Measurements from ENCODE around the gene UBFD1. TPM values are rescaled to one million over a fixed set of nuclear protein-coding genes. Genes with fewer than 3 reads are reported as not detected.

UBFD1 gene
- polyA plus RNA-seq, 2 of the 4 experiments (the other 2 are of a cell fraction): 60.0 to 78.0 TPM

DNA sequence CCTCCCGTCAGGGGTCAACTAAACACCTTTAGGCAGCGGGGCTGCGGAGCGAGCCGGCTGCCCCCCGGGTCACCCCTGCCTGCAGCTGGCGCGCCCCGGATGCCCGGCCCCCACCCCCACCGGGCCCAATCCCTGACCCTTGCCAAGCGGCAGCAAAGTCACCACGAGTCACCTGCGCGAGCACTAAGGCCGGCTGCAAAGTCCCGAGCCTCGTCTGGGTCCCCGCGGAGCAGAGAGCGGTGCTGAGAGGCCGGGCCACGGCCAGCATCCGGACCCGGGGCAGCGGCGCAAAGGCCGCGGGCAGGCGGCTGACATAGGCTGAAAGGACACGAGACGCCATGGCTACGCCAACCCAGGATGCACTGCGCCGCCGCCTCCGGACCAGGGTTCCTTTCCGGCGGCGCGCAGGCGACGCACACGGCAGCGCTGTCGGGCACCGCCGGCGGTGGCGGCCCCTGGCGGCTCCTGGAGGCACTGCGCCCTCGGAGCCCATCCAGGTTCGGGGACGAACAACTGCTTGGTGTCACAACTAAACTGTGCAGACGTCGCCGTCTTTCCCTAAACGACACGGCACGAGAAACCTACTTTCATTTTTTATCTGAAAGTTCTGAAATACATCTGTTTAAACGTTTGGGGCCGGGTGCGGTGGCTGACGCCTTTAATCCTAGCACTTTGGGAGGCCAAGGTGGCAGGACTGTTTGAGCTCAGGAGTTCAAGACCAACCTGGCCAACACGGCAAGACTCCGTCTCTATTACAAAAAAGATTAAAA, 38.6 kb downstream of the UBFD1 start, which contains the start of gene NDUFAB1 (continued):
- TF ChIP-seq, protein P1, sequence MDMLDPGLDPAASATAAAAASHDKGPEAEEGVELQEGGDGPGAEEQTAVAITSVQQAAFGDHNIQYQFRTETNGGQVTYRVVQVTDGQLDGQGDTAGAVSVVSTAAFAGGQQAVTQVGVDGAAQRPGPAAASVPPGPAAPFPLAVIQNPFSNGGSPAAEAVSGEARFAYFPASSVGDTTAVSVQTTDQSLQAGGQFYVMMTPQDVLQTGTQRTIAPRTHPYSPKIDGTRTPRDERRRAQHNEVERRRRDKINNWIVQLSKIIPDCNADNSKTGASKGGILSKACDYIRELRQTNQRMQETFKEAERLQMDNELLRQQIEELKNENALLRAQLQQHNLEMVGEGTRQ (IDR thresholded peaks at IDR 0.05): no peak
- TF ChIP-seq GATA3 (IDR thresholded peaks at IDR 0.05; ENCODE audit: borderline replicate concordance) (0 out of 2 replicates have a peak, but pooled peaks have one; percentile 29), RCOR1 (IDR thresholded peaks at IDR 0.05; ENCODE audit: low read depth, low read length) (no peak), RAD21 (conservative IDR thresholded peaks at IDR 0.05 in 1 of 2, IDR thresholded peaks at IDR 0.05 in 1 of 2) (peak in 1 of 2 experiments; percentile 24; a peak in 1 of 5 replicates), CEBPB (IDR thresholded peaks at IDR 0.05) (no peak), POLR2A (IDR thresholded peaks at IDR 0.05; ENCODE audit: low read length) (peak; percentile 69), BHLHE40 (IDR thresholded peaks at IDR 0.05; ENCODE audit: low read depth, low read length) (no peak), JUN (IDR thresholded peaks at IDR 0.05) (peak; percentile 73 to 85; a peak in 4 of 5 replicates), HDAC2 (IDR thresholded peaks at IDR 0.05) (peak; percentile 66; the same call in 1 of the 2 replicates), FOXS1 (CRISPR knock-in tag; IDR thresholded peaks at IDR 0.05) (no peak), MYC (IDR thresholded peaks at IDR 0.05; ENCODE audit: borderline replicate concordance, low read length) (peak; percentile 84), KDM1A (IDR thresholded peaks at IDR 0.05; ENCODE audit: low read depth) (no peak), MAFK (IDR thresholded peaks at IDR 0.05; ENCODE audit: partially characterized antibody) (no peak), CHD4 (IDR thresholded peaks at IDR 0.05; ENCODE audit: borderline replicate concordance) (peak; percentile 29; the same call in 1 of the 2 replicates)
- TF ChIP-seq, protein P2, sequence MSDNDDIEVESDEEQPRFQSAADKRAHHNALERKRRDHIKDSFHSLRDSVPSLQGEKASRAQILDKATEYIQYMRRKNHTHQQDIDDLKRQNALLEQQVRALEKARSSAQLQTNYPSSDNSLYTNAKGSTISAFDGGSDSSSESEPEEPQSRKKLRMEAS (IDR thresholded peaks at IDR 0.05): peak; percentile 81
- TF ChIP-seq, protein P3, sequence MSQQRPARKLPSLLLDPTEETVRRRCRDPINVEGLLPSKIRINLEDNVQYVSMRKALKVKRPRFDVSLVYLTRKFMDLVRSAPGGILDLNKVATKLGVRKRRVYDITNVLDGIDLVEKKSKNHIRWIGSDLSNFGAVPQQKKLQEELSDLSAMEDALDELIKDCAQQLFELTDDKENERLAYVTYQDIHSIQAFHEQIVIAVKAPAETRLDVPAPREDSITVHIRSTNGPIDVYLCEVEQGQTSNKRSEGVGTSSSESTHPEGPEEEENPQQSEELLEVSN (IDR thresholded peaks at IDR 0.05; ENCODE audit: borderline replicate concordance, low read depth): 0 out of 2 replicates have a peak, but pooled peaks have one; percentile 45
- TF ChIP-seq, protein P4, sequence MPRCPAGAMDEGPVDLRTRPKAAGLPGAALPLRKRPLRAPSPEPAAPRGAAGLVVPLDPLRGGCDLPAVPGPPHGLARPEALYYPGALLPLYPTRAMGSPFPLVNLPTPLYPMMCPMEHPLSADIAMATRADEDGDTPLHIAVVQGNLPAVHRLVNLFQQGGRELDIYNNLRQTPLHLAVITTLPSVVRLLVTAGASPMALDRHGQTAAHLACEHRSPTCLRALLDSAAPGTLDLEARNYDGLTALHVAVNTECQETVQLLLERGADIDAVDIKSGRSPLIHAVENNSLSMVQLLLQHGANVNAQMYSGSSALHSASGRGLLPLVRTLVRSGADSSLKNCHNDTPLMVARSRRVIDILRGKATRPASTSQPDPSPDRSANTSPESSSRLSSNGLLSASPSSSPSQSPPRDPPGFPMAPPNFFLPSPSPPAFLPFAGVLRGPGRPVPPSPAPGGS (IDR thresholded peaks at IDR 0.05): peak; percentile 55; the same call in 1 of the 3 replicates
- TF ChIP-seq, protein P5, sequence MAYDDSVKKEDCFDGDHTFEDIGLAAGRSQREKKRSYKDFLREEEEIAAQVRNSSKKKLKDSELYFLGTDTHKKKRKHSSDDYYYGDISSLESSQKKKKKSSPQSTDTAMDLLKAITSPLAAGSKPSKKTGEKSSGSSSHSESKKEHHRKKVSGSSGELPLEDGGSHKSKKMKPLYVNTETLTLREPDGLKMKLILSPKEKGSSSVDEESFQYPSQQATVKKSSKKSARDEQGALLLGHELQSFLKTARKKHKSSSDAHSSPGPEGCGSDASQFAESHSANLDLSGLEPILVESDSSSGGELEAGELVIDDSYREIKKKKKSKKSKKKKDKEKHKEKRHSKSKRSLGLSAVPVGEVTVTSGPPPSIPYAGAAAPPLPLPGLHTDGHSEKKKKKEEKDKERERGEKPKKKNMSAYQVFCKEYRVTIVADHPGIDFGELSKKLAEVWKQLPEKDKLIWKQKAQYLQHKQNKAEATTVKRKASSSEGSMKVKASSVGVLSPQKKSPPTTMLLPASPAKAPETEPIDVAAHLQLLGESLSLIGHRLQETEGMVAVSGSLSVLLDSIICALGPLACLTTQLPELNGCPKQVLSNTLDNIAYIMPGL (CRISPR knock-in tag; IDR thresholded peaks at IDR 0.05; ENCODE audit: borderline replicate concordance): no peak

DNA sequence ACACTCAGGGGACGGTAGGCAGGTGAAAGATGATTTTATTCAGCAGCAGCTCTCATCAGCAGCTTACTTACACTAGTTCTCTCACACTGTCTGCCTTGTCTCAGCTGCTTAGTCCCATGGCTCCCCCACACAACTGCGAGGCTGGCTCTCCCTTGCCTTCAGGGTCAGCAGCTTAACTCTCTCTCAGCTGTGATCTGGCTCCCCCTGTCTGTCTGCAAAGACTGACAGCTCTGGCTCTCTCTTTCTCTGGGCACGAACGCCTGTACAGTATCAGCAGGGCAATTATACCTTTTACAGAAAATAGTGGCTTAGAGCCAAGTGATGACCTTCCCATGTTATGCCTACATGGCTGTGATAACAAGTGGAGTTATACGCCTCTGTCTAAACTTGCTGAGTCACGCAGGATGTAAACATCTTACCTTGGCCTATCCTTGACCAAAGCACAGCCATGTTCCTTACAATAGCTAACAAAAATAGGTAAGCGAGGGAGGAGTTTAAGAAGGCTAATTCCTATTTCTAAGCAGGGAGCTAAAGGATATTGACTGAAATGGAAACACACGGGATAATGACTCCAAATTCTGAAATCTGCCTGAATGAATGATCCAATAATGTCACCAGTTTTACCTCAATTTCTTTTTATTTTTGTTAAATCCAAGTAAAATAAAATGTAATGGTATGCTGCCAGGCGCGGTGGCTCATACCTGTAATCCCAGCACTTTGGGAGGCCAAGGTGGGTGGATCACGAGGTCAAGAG, 39.7 kb downstream of the UBFD1 start:
- peak; percentile 23 to 67 for DNase-seq (ENCODE audit: low read depth in 1 of 2, low spot score in 1 of 2)
- ChIA-PET CTCF (interaction anchor here (0.6 to 2.4 kb wide), 22 partner anchors 8 to 933 kb away, joined by 3 to 14 read pairs (median 4); partner anchors contain the start of genes DCTN5 and PALB2), POLR2A (no interaction called here)
- Histone ChIP-seq H3K4me3 (no peak overlapping the region), H3K9me3 (no peaks in the 10 kb centered on the region), H3K27ac (peak overlapping the region in 1 of 2 experiments; percentile 99; a peak in 2 of 6 replicates), H3K4me2 (peak overlapping the region; percentile 47; the same call in 2 of the 3 replicates), H3K4me1 (peaks cover 11% of the 10 kb centered on the region; the same call in 2 of the 3 replicates)
- peak; percentile 51 to 71; a peak in 5 of 6 replicates for ATAC-seq
- no peak for FAIRE-seq
- WGBS (ENCODE audit: missing lambda C conversion rate): 66% methylated on average over 11 of the region's 11 CpGs
- TF ChIP-seq NFE2L2 (conservative IDR thresholded peaks at IDR 0.05; ENCODE audit: low read length) (peak; percentile 75), TP53 (CRISPR knock-in tag; IDR thresholded peaks at IDR 0.05) (peak; percentile 89), PHF8 (IDR thresholded peaks at IDR 0.05; ENCODE audit: borderline replicate concordance, low read depth) (no peak), SREBF2 (IDR thresholded peaks at IDR 0.05) (no peak), MAFK (IDR thresholded peaks at IDR 0.05; ENCODE audit: partially characterized antibody) (peak; percentile 90), FOSL2 (IDR thresholded peaks at IDR 0.05) (no peak; the same call in 1 of the 2 replicates), FOSL2 (CRISPR knock-in tag; IDR thresholded peaks at IDR 0.05) (0 out of 2 replicates have a peak, but pooled peaks have one; percentile 11), SMC3 (IDR thresholded peaks at IDR 0.05) (no peak), TFCP2L1 (CRISPR knock-in tag; IDR thresholded peaks at IDR 0.05) (no peak), ZSCAN20 (CRISPR knock-in tag; IDR thresholded peaks at IDR 0.05) (peak; percentile 83)
- TF ChIP-seq, protein P6, sequence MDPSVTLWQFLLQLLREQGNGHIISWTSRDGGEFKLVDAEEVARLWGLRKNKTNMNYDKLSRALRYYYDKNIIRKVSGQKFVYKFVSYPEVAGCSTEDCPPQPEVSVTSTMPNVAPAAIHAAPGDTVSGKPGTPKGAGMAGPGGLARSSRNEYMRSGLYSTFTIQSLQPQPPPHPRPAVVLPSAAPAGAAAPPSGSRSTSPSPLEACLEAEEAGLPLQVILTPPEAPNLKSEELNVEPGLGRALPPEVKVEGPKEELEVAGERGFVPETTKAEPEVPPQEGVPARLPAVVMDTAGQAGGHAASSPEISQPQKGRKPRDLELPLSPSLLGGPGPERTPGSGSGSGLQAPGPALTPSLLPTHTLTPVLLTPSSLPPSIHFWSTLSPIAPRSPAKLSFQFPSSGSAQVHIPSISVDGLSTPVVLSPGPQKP (IDR thresholded peaks at IDR 0.05; ENCODE audit: low read depth, low read length): no peak
- TF ChIP-seq, protein P7, sequence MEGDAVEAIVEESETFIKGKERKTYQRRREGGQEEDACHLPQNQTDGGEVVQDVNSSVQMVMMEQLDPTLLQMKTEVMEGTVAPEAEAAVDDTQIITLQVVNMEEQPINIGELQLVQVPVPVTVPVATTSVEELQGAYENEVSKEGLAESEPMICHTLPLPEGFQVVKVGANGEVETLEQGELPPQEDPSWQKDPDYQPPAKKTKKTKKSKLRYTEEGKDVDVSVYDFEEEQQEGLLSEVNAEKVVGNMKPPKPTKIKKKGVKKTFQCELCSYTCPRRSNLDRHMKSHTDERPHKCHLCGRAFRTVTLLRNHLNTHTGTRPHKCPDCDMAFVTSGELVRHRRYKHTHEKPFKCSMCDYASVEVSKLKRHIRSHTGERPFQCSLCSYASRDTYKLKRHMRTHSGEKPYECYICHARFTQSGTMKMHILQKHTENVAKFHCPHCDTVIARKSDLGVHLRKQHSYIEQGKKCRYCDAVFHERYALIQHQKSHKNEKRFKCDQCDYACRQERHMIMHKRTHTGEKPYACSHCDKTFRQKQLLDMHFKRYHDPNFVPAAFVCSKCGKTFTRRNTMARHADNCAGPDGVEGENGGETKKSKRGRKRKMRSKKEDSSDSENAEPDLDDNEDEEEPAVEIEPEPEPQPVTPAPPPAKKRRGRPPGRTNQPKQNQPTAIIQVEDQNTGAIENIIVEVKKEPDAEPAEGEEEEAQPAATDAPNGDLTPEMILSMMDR (IDR thresholded peaks at IDR 0.05): 0 out of 3 replicates have a peak, but pooled peaks have one; percentile 14

All from A549 (cell line).